GM12873 (cell line): ENCODE data around the gene HSD17B12.

Experiments used
- TF ChIP-seq, protein P1 (sequence below): IDR thresholded peaks from 2 replicates; pipeline ENCODE4 v1.5.1; 2012; ENCODE audit warnings: low read depth, mild to moderate bottlenecking, moderate library complexity, low read length, control low read depth; ENCODE audit not compliant: insufficient read depth; ENCODE audit errors: missing control alignments

HSD17B12 gene

DNA sequence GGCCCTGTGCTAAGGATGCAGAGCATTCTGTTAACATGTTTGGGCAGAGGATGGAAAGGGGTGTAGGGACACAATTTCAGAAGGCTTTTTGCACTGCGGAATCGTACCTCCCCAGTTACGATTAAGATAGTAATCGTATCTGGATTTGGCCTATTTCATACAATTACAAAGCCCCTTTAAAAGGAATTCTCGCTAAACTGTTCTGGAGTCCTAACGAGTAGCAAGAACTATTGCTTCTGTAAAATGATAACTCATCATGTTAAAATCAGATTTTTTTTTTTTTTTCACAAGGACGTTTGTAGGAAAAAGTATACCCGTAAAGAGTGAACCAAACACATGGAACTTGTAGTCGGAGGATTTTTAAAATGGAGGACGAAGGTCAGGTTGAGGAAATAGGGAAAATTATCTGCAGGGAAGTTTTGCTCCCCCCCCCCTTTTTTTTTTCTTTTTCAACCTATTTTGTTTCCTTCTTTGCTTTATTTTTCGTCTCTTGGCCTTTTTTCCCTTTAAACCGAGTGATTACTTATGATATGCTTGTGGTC lies 934 bp downstream of the HSD17B12 start:
- TF ChIP-seq, protein P1, sequence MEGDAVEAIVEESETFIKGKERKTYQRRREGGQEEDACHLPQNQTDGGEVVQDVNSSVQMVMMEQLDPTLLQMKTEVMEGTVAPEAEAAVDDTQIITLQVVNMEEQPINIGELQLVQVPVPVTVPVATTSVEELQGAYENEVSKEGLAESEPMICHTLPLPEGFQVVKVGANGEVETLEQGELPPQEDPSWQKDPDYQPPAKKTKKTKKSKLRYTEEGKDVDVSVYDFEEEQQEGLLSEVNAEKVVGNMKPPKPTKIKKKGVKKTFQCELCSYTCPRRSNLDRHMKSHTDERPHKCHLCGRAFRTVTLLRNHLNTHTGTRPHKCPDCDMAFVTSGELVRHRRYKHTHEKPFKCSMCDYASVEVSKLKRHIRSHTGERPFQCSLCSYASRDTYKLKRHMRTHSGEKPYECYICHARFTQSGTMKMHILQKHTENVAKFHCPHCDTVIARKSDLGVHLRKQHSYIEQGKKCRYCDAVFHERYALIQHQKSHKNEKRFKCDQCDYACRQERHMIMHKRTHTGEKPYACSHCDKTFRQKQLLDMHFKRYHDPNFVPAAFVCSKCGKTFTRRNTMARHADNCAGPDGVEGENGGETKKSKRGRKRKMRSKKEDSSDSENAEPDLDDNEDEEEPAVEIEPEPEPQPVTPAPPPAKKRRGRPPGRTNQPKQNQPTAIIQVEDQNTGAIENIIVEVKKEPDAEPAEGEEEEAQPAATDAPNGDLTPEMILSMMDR, result no peak

- TF ChIP-seq, protein P1, result peak; percentile 10
Observed at GRCh38 chr11:43685440-43685839, 4.9 kb downstream of the HSD17B12 start.

GRCh38 chr11:43686207-43686606 lies 5.7 kb downstream of the HSD17B12 start:
- TF ChIP-seq, protein P1, result no peak

GRCh38 chr11:43687120-43687791 lies 6.7 kb downstream of the HSD17B12 start:
- TF ChIP-seq, protein P1, result no peak

DNA sequence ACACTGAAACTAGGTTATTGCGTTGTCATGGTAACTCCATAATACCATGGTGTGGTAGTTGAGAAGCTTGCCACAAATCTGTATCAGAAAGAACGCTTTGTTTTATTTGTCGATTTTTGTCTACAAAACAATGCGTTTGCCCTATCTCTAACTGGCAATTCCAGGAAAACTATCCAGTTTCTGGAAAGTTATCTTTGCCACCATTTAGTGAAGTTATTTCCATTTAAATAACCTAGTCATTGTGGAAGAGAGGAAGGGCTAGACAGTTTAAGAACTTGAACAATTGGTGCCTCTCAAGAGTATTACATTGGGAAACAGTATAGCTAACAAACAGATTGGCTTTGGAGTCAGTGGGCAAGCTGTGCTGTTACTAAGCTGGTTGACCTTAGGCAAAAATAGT lies 7.9 kb downstream of the HSD17B12 start:
- TF ChIP-seq, protein P1, result no peak

GRCh38 chr11:43689167-43689566 lies 8.6 kb downstream of the HSD17B12 start:
- TF ChIP-seq, protein P1, result no peak

DNA sequence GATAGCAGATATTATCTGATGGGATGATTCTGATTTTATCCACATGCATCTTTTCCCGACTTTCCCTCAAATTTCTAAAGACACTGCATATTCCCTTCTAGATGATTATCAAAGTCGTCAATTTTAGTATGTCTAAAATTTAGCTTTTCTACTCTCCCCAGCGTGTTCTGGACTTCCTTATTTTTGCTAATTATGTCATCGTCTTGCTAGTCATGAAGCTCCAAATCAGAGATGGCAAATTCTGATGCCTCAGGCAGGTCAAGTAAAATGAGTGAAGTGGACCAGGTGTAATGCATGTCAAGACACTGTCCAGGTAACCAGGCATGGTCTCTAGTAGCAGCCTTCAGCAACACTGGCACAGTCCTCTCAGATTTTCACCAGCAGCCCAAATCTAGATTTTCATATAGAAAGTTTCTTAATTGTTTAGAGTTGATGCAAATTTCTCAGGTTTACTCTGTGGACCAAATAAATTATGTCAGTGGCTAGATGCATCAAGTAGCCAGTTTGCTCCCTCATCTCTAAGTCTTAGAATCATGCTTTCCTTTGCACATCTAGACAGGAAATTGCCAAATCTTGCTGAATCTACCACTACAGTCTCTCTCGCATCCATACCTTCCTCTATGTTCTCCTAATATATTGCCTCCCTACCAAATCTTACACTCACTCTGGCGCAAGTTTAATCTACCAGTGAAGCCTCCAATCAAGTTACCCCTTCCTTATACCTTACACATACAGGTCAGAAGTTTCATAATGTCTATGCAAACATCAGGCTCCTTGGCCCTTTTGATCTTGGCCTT lies 10.6 kb downstream of the HSD17B12 start:
- TF ChIP-seq, protein P1, result no peak
